ENCODE data around the gene TJP3. TPM values are rescaled to one million over a fixed set of nuclear protein-coding genes. Genes with fewer than 3 reads are reported as not detected.

Gene TJP3
- total and polyA plus RNA-seq, 10 of the 15 experiments (the other 5 are each of a cell fraction or from before 2014, with no cell fraction given), result 0.04 to 1.2 (median 0.29) TPM; not detected in 6

- POLR2A ChIA-PET, result no interaction called here
Measured at GRCh38 chr19:3691372-3691716, 16.8 kb upstream of the TJP3 start.

GRCh38 chr19:3691726-3692125, 16.5 kb upstream of the TJP3 start:
- ChIA-PET POLR2A (no interaction called here), SMC1A (ENCODE audit: uncharacterized antibody, unreplicated experiment) (no interaction called here), CTCF (no interaction called here), RAD21 (ENCODE audit: unreplicated experiment) (no interaction called here)
- no peak for DNase-seq (ENCODE audit: low read depth, low spot score)
- no peak overlapping the region for H3K27ac ChIP-seq (ENCODE audit: control insufficient read depth, insufficient read depth)
- H3K9ac ChIP-seq (ENCODE audit: control insufficient read depth, insufficient read depth, low read length), result no peak overlapping the region
- H3K27me3 ChIP-seq (replicated peaks in 1 of 2; ENCODE audit: control insufficient read depth in 2 of 2, insufficient read depth in 2 of 2, low read length in 1 of 2), result no peaks in the 10 kb centered on the region
- intact Hi-C loops (cut with micrococcal nuclease; ENCODE audit: unreplicated experiment) (no loop called here), in situ Hi-C loops (cut with MboI) (no loop called here)
- H3K79me2 ChIP-seq (ENCODE audit: control insufficient read depth, insufficient read depth, low read length), result peaks cover 13% of the 10 kb centered on the region
- H2AFZ ChIP-seq (ENCODE audit: control insufficient read depth, low read depth, low read length), result no peak overlapping the region
- no peak for ATAC-seq
- H3K4me2 ChIP-seq (ENCODE audit: control insufficient read depth, insufficient read depth), result no peak overlapping the region
- no peaks in the 10 kb centered on the region; the same call in 2 of the 3 replicates for H3K9me3 ChIP-seq (replicated peaks; ENCODE audit: control insufficient read depth, insufficient read depth, low read length)
- 88% methylated on average over 17 of the region's 18 CpGs for WGBS (ENCODE audit: insufficient coverage, insufficient replicate concordance, low lambda C conversion rate, missing lambda C conversion rate)
- BruUV-seq (replicated peaks), result no TSS peak
- no peaks in the 10 kb centered on the region; a peak in 1 of 4 replicates for H3K36me3 ChIP-seq (ENCODE audit: control insufficient read depth in 2 of 2, insufficient read depth in 2 of 2, low read length in 1 of 2)
- no peak for FAIRE-seq
- H3K4me3 ChIP-seq, result no peak overlapping the region
- peaks cover 14% of the 10 kb centered on the region for H3K4me1 ChIP-seq (ENCODE audit: control insufficient read depth, insufficient read depth, low read length)
- H4K20me1 ChIP-seq (ENCODE audit: control insufficient read depth, insufficient read depth), result no peaks in the 10 kb centered on the region
- no peak for TF ChIP-seq BRCA1 (IDR thresholded peaks at IDR 0.05; ENCODE audit: low read depth, low read length)
- TF ChIP-seq CBFB (IDR thresholded peaks at IDR 0.05; ENCODE audit: low read depth), result no peak
- TF ChIP-seq MYC (IDR thresholded peaks at IDR 0.05; ENCODE audit: insufficient read depth, insufficient read length, insufficient replicate concordance, low read length, severe bottlenecking), result no peak
- no peak for TF ChIP-seq ZBTB11 (CRISPR knock-in tag; IDR thresholded peaks at IDR 0.05)
- TF ChIP-seq PBX3 (IDR thresholded peaks at IDR 0.05; ENCODE audit: insufficient replicate concordance, low read depth, low read length), result no peak
- TF ChIP-seq ZNF592 (IDR thresholded peaks at IDR 0.05), result no peak

More at GRCh38 chr19:3691372-3691716, 16.8 kb upstream of the TJP3 start:
- RAD21 ChIA-PET (ENCODE audit: unreplicated experiment), result no interaction called here
- no peak overlapping the region for H2AFZ ChIP-seq (ENCODE audit: control insufficient read depth, low read depth, low read length)
- H3K36me3 ChIP-seq (ENCODE audit: control insufficient read depth in 2 of 2, insufficient read depth in 2 of 2, low read length in 1 of 2), result no peaks in the 10 kb centered on the region; a peak in 1 of 4 replicates
- no peaks in the 10 kb centered on the region for H4K20me1 ChIP-seq (ENCODE audit: control insufficient read depth, insufficient read depth)
- H3K9me3 ChIP-seq (replicated peaks; ENCODE audit: control insufficient read depth, insufficient read depth, low read length), result no peaks in the 10 kb centered on the region; the same call in 2 of the 3 replicates
- no peaks in the 10 kb centered on the region for H3K27me3 ChIP-seq (replicated peaks in 1 of 2; ENCODE audit: control insufficient read depth in 2 of 2, insufficient read depth in 2 of 2, low read length in 1 of 2)
- peaks cover 13% of the 10 kb centered on the region for H3K79me2 ChIP-seq (ENCODE audit: control insufficient read depth, insufficient read depth, low read length)
- CTCF ChIA-PET, result interaction anchor here (0.9 kb wide), 1 partner anchor 20 kb away, joined by 4 read pairs; no protein-coding TSS in a partner anchor
- BruUV-seq (replicated peaks), result no TSS peak
- H3K4me1 ChIP-seq (ENCODE audit: control insufficient read depth, insufficient read depth, low read length), result peaks cover 14% of the 10 kb centered on the region
- SMC1A ChIA-PET (ENCODE audit: uncharacterized antibody, unreplicated experiment), result no interaction called here
- FAIRE-seq (no peak), DNase-seq (ENCODE audit: low read depth, low spot score) (no peak), ATAC-seq (no peak)
- intact Hi-C loops (cut with micrococcal nuclease; ENCODE audit: unreplicated experiment) (no loop called here), in situ Hi-C loops (cut with MboI) (no loop called here)
- no peak overlapping the region for H3K4me3 ChIP-seq
- H3K4me2 ChIP-seq (ENCODE audit: control insufficient read depth, insufficient read depth), result no peak overlapping the region
- WGBS (ENCODE audit: insufficient coverage, insufficient replicate concordance, low lambda C conversion rate, missing lambda C conversion rate), result 94% methylated on average over 16 of the region's 16 CpGs
- no peak for TF ChIP-seq ZNF274 (IDR thresholded peaks at IDR 0.05; ENCODE audit: insufficient read depth, insufficient read length)
- no peak for TF ChIP-seq SIX5 (IDR thresholded peaks at IDR 0.05; ENCODE audit: low read depth, low read length, severe bottlenecking)
- no peak for TF ChIP-seq GABPA (IDR thresholded peaks at IDR 0.05; ENCODE audit: low read depth)
- no peak overlapping the region for H3K27ac ChIP-seq (ENCODE audit: control insufficient read depth, insufficient read depth)
- no peak overlapping the region for H3K9ac ChIP-seq (ENCODE audit: control insufficient read depth, insufficient read depth, low read length)

All from GM12878 (cell line).